HepG2 (cell line): ENCODE data around the gene STAT1. TPM values are rescaled to one million over a fixed set of nuclear protein-coding genes. Genes with fewer than 3 reads are reported as not detected.

Source experiments
- ATAC-seq: fragments of 200-7000 bp; cut with Tn5 transposase; 3 replicates; pipeline ENCODE4 v1.9.1; 2020; ENCODE audit warnings: mild to moderate bottlenecking, moderate library complexity
- BruUV-seq: library from RNA; stranded (reverse); fragments of 400-500 nt; replicated peaks from 2 replicates; lab custom pipeline; 2021; lab: Mats Ljungman, UMichigan
- CTCF ChIA-PET: fragments of 300-600 bp; formaldehyde crosslinking; extraction: SDS; loops from one replicate; lab custom pipeline; 2021; ENCODE audit warnings: low total read pairs, inconsistent platforms, low intra/inter-chr PET ratio; lab: Yijun Ruan, JAX
- POLR2A ChIA-PET: fragments of 350-600 bp; sonication (Branson Sonifier 250); formaldehyde crosslinking; loops from one replicate; lab custom pipeline; 2020; ENCODE audit warnings: antibody characterized with exemption, inconsistent platforms; lab: Yijun Ruan, JAX
- DNase-seq: peaks from one replicate; pipeline ENCODE4 v3.0.0-alpha.2; 2015; ENCODE audit warnings: low spot score
- FAIRE-seq: peaks from 3 replicates; lab custom pipeline; 2011; peaks lifted over from hg19 to GRCh38; lab: Jason Lieb, UNC
- H2AFZ ChIP-seq: one replicate; pipeline ENCODE4 v1.6.1; 2011; ENCODE audit warnings: low read length, inconsistent platforms
- H3K27ac ChIP-seq: fragments of 300-600 bp; 3 replicates; pipeline ENCODE4 v1.8.0; 2011; ENCODE audit warnings: mixed run types, mild to moderate bottlenecking, mixed read lengths, low read length, inconsistent platforms; ENCODE audit not compliant: insufficient read depth; ENCODE audit errors: extremely low read length
- H3K27me3 ChIP-seq, 2 experiments: fragments of 200-600 bp in 1 of 2; 2 replicates in 1 of 2; 3 replicates in 1 of 2; pipeline versions ENCODE4 v1.6.0 to v1.8.0; 2011; ENCODE audit warnings: low read length in 2 of 2, mild to moderate bottlenecking in 2 of 2, moderate library complexity in 2 of 2, inconsistent platforms in 1 of 2; ENCODE audit not compliant: insufficient read depth in 2 of 2, control insufficient read depth in 1 of 2
- H3K36me3 ChIP-seq, 2 experiments: fragments of 200-600 bp in 1 of 2; replicated peaks in 1 of 2; 2 replicates in 1 of 2; 3 replicates in 1 of 2; pipeline versions ENCODE4 v1.5.1 to v1.8.0; 2011; ENCODE audit warnings: low read length in 2 of 2, inconsistent platforms in 1 of 2; ENCODE audit not compliant: insufficient read depth in 2 of 2, control insufficient read depth in 1 of 2
- H3K4me1 ChIP-seq: 2 replicates; pipeline ENCODE4 v1.5.1; 2012; ENCODE audit warnings: low read length, inconsistent platforms; ENCODE audit not compliant: insufficient read depth
- H3K4me2 ChIP-seq: 2 replicates; pipeline ENCODE4 v1.6.0; 2011; ENCODE audit warnings: low read depth, low read length, inconsistent platforms
- H3K4me3 ChIP-seq, 3 experiments: fragments of 200-600 bp in 1 of 3; sonication (generic), shearing (Covaris generic) in 1 of 3; replicated peaks in 1 of 3; 2 replicates each; pipeline ENCODE4 v1.5.1; 2011 to 2016; ENCODE audit warnings: low read length in 3 of 3, inconsistent platforms in 2 of 3, low read depth in 2 of 3, mild to moderate bottlenecking in 2 of 3, control low read depth in 1 of 3, mixed read lengths in 1 of 3; ENCODE audit not compliant: insufficient read depth in 1 of 3
- H3K79me2 ChIP-seq: one replicate; pipeline ENCODE4 v1.6.1; 2011; ENCODE audit warnings: low read length, inconsistent platforms; ENCODE audit not compliant: insufficient read depth
- H3K9ac ChIP-seq: 2 replicates; pipeline ENCODE4 v1.6.0; 2011; ENCODE audit warnings: mild to moderate bottlenecking, low read depth, low read length, inconsistent platforms; ENCODE audit not compliant: insufficient read depth
- H3K9me3 ChIP-seq: 2 replicates; pipeline ENCODE4 v1.5.1; 2012; ENCODE audit warnings: mild to moderate bottlenecking, low read length
- H4K20me1 ChIP-seq: 2 replicates; pipeline ENCODE4 v1.6.0; 2011; ENCODE audit warnings: inconsistent platforms, mild to moderate bottlenecking, low read length, moderate library complexity; ENCODE audit not compliant: insufficient read depth
- FOXK2 ChIP-seq: fragments of 450-650 bp; IDR thresholded peaks from 2 replicates; pipeline ENCODE4 v1.6.1; 2016
- GATAD1 ChIP-seq: IDR thresholded peaks from 2 replicates; pipeline ENCODE4 v1.6.1; 2016; ENCODE audit warnings: missing genetic modification reagents, missing compliant biosample characterization
- LCORL ChIP-seq, 2 experiments: fragments of 450-650 bp in 1 of 2; sonication (generic) in 1 of 2; formaldehyde crosslinking in 1 of 2; IDR thresholded peaks; 2 replicates each; pipeline versions ENCODE4 v1.5.0 to v1.6.1; 2017 to 2020; ENCODE audit warnings: antibody characterized with exemption in 1 of 2, missing genetic modification reagents in 1 of 2
- NCOA2 ChIP-seq: sonication (generic); formaldehyde crosslinking; IDR thresholded peaks from 2 replicates; pipeline ENCODE4 v1.8.0; 2022; ENCODE audit warnings: inconsistent platforms
- RFX5 ChIP-seq: IDR thresholded peaks from 2 replicates; pipeline ENCODE4 v1.6.1; 2011; ENCODE audit warnings: low read depth, low read length, improper control_type of control experiment
- RFXANK ChIP-seq: IDR thresholded peaks from 2 replicates; pipeline ENCODE4 v1.6.1; 2016
- SMYD3 ChIP-seq: sonication (generic); formaldehyde crosslinking; IDR thresholded peaks from 2 replicates; pipeline ENCODE4 v1.8.1; 2023; ENCODE audit warnings: mild to moderate bottlenecking, missing genetic modification reagents
- SP140L ChIP-seq: sonication (generic); formaldehyde crosslinking; IDR thresholded peaks from 2 replicates; pipeline ENCODE4 v1.4.0; 2020; ENCODE audit warnings: missing genetic modification reagents, borderline replicate concordance
- ZBTB7A ChIP-seq: sonication (generic); formaldehyde crosslinking; IDR thresholded peaks from 2 replicates; pipeline ENCODE4 v1.8.0; 2022; ENCODE audit warnings: mild to moderate bottlenecking, missing genetic modification reagents
- ZNF350 ChIP-seq: sonication (generic); formaldehyde crosslinking; IDR thresholded peaks from 2 replicates; pipeline ENCODE4 v1.4.0; 2020; ENCODE audit warnings: mild to moderate bottlenecking, low read depth, missing genetic modification reagents, borderline replicate concordance
- ZNF687 ChIP-seq: sonication (generic); formaldehyde crosslinking; IDR thresholded peaks from 2 replicates; pipeline ENCODE4 v1.5.1; 2020; ENCODE audit warnings: mild to moderate bottlenecking, missing genetic modification reagents, moderate library complexity
- ZNF879 ChIP-seq: sonication (generic); formaldehyde crosslinking; IDR thresholded peaks from 2 replicates; pipeline ENCODE4 v1.8.1; 2023; ENCODE audit warnings: missing genetic modification reagents
- ZNF883 ChIP-seq: sonication (generic); formaldehyde crosslinking; IDR thresholded peaks from 2 replicates; pipeline ENCODE4 v1.5.1; 2020; ENCODE audit warnings: mild to moderate bottlenecking, missing genetic modification reagents; ENCODE audit errors: not compliant biosample characterization
- WGBS: methylation state at CpG from one replicate; pipeline ENCODE4 v1.1.6; 2017; ENCODE audit warnings: low lambda C conversion rate; 5-methylcytosine and 5-hydroxymethylcytosine counted together
- in situ Hi-C: cut with HindIII; loops from 2 replicates; pipeline ENCODE4 v1.10.0; 2017; ENCODE audit warnings: low pct_unique_long_range_greater_than_20kb; ENCODE audit not compliant: extremely low pct_ligation_motif_present
- intact Hi-C: fragments of 100-400 bp; cut with micrococcal nuclease; formaldehyde crosslinking; loops from one replicate; pipeline ENCODE4 v1.10.0; 2022; ENCODE audit not compliant: unreplicated experiment
- polyA plus RNA-seq, 8 experiments: library from polyadenylated mRNA; depleted of rRNA in 3 of 8; stranded (reverse) in 7 of 8; unstranded in 1 of 8; fragments of >200 nt; fragmentation: Illumina TruSeq in 4 of 8; extraction: Trizol in 4 of 8; gene quantifications; 2 replicates each; pipeline versions ENCODE4 v1.2.1 to v1.2.3, GENCODE V29; 2011 to 2016; ENCODE audit warnings: low read depth in 4 of 8, missing spikeins in 1 of 8, mixed read lengths in 1 of 8; ENCODE audit not compliant: insufficient read depth in 1 of 8
- total RNA-seq, 5 experiments: library from RNA; depleted of rRNA; stranded (reverse); fragments of >200 nt; fragmentation: Illumina TruSeq; extraction: Trizol; gene quantifications; 2 replicates each; pipeline ENCODE4 v1.2.3, GENCODE V29; 2016; ENCODE audit warnings: low read depth in 1 of 5
- TF ChIP-seq, protein P1 (sequence below): sonication (generic); formaldehyde crosslinking; IDR thresholded peaks from 2 replicates; pipeline ENCODE4 v1.4.0; 2020; ENCODE audit warnings: missing genetic modification reagents; ENCODE audit errors: not compliant biosample characterization
- TF ChIP-seq, protein P2 (sequence below): sonication (generic); formaldehyde crosslinking; IDR thresholded peaks from 2 replicates; pipeline ENCODE4 v1.5.0; 2020; ENCODE audit warnings: missing genetic modification reagents
- TF ChIP-seq, protein P3 (sequence below): sonication (generic); formaldehyde crosslinking; IDR thresholded peaks from 2 replicates; pipeline ENCODE4 v1.8.0; 2022; ENCODE audit warnings: missing genetic modification reagents, mild to moderate bottlenecking, moderate library complexity, borderline replicate concordance

Gene STAT1
- total and polyA plus RNA-seq, 2 of the 13 experiments (the other 11 are each of a cell fraction or from before 2014, with no cell fraction given), result 21.8 to 59.6 TPM

GRCh38 chr2:190974629-190975361, 39.2 kb downstream of the STAT1 start:
- POLR2A ChIA-PET, result no interaction called here
- H3K4me3 ChIP-seq, result no peak overlapping the region
- CTCF ChIA-PET, result no interaction called here
- H4K20me1 ChIP-seq, result no peaks in the 10 kb centered on the region
- H3K36me3 ChIP-seq, result peaks cover 45 to 91% of the 10 kb centered on the region in 2 experiments
- in situ Hi-C loops, result no loop called here
- H3K9ac ChIP-seq, result no peak overlapping the region
- H3K79me2 ChIP-seq, result no peaks in the 10 kb centered on the region
- no peaks in the 10 kb centered on the region for H3K9me3 ChIP-seq
- WGBS, result 93% methylated on average over 12 of the region's 12 CpGs
- TF ChIP-seq ZBTB7A (CRISPR knock-in tag) (no peak), ZNF350 (CRISPR knock-in tag) (no peak), ZNF687 (CRISPR knock-in tag) (no peak), FOXK2 (no peak), NCOA2 (CRISPR knock-in tag) (no peak), ZNF879 (no peak), GATAD1 (CRISPR knock-in tag) (no peak), LCORL (IDR thresholded peaks at IDR 0.05) (no peak), LCORL (CRISPR knock-in tag; IDR thresholded peaks at IDR 0.05) (no peak), ZNF883 (CRISPR knock-in tag) (no peak), RFX5 (no peak), SP140L (CRISPR knock-in tag) (no peak), RFXANK (CRISPR knock-in tag) (no peak), SMYD3 (CRISPR knock-in tag) (no peak)
- TF ChIP-seq, protein P1, sequence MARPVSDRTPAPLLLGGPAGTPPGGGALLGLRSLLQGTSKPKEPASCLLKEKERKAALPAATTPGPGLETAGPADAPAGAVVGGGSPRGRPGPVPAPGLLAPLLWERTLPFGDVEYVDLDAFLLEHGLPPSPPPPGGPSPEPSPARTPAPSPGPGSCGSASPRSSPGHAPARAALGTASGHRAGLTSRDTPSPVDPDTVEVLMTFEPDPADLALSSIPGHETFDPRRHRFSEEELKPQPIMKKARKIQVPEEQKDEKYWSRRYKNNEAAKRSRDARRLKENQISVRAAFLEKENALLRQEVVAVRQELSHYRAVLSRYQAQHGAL (CRISPR knock-in tag), result no peak
- TF ChIP-seq, protein P2, sequence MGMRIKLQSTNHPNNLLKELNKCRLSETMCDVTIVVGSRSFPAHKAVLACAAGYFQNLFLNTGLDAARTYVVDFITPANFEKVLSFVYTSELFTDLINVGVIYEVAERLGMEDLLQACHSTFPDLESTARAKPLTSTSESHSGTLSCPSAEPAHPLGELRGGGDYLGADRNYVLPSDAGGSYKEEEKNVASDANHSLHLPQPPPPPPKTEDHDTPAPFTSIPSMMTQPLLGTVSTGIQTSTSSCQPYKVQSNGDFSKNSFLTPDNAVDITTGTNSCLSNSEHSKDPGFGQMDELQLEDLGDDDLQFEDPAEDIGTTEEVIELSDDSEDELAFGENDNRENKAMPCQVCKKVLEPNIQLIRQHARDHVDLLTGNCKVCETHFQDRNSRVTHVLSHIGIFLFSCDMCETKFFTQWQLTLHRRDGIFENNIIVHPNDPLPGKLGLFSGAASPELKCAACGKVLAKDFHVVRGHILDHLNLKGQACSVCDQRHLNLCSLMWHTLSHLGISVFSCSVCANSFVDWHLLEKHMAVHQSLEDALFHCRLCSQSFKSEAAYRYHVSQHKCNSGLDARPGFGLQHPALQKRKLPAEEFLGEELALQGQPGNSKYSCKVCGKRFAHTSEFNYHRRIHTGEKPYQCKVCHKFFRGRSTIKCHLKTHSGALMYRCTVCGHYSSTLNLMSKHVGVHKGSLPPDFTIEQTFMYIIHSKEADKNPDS, result no peak
- TF ChIP-seq, protein P3, sequence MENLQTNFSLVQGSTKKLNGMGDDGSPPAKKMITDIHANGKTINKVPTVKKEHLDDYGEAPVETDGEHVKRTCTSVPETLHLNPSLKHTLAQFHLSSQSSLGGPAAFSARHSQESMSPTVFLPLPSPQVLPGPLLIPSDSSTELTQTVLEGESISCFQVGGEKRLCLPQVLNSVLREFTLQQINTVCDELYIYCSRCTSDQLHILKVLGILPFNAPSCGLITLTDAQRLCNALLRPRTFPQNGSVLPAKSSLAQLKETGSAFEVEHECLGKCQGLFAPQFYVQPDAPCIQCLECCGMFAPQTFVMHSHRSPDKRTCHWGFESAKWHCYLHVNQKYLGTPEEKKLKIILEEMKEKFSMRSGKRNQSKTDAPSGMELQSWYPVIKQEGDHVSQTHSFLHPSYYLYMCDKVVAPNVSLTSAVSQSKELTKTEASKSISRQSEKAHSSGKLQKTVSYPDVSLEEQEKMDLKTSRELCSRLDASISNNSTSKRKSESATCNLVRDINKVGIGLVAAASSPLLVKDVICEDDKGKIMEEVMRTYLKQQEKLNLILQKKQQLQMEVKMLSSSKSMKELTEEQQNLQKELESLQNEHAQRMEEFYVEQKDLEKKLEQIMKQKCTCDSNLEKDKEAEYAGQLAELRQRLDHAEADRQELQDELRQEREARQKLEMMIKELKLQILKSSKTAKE (CRISPR knock-in tag), result no peak
- H3K4me2 ChIP-seq, result no peak overlapping the region
- H3K27me3 ChIP-seq, result no peaks in the 10 kb centered on the region
- no peaks in the 10 kb centered on the region for H3K4me1 ChIP-seq
- intact Hi-C loops, result no loop called here
- no peak overlapping the region for H2AFZ ChIP-seq
- ATAC-seq, result no peak; the same call in 1 of the 3 replicates
- FAIRE-seq, result no peak
- no TSS peak for BruUV-seq
- no peak overlapping the region for H3K27ac ChIP-seq
- DNase-seq, result no peak
